Liver (tissue), 9 donors: ENCODE measurements around the gene TOP1. TPM values are rescaled to one million over a fixed set of nuclear protein-coding genes. Genes with fewer than 3 reads are reported as not detected.

ENCODE experiments used
- DNase-seq: peaks from one replicate; pipeline ENCODE4 v3.0.0-alpha.2; 2017; ENCODE audit warnings: low spot score
- H3K27ac ChIP-seq, 2 donors: one replicate each; pipeline ENCODE4 v1.7.0; 2013; ENCODE audit warnings: inconsistent platforms in 2 of 2, low read length in 2 of 2, control low read depth in 1 of 2, low read depth in 1 of 2, mild to moderate bottlenecking in 1 of 2
- H3K27me3 ChIP-seq, 4 donors: one replicate each; pipeline versions ENCODE4 v1.6.1 to v1.7.0; 2013; ENCODE audit warnings: low read length in 3 of 4, inconsistent platforms in 1 of 4, mild to moderate bottlenecking in 1 of 4, moderate library complexity in 1 of 4; ENCODE audit not compliant: control insufficient read depth in 4 of 4, insufficient read depth in 4 of 4
- H3K36me3 ChIP-seq, 4 donors: one replicate each; pipeline versions ENCODE4 v1.6.1 to v1.7.0; 2013; ENCODE audit warnings: low read length in 3 of 4, mild to moderate bottlenecking in 3 of 4, low read depth in 1 of 4, moderate library complexity in 1 of 4; ENCODE audit not compliant: control insufficient read depth in 4 of 4, insufficient read depth in 3 of 4
- H3K4me1 ChIP-seq, 4 donors: one replicate each; pipeline versions ENCODE4 v1.6.1 to v1.7.0; 2013; ENCODE audit warnings: low read length in 3 of 4, mild to moderate bottlenecking in 3 of 4, moderate library complexity in 1 of 4; ENCODE audit not compliant: control insufficient read depth in 4 of 4, insufficient read depth in 4 of 4
- H3K4me3 ChIP-seq, 3 donors: one replicate each; pipeline versions ENCODE4 v1.6.1 to v1.7.0; 2013; ENCODE audit warnings: low read length in 3 of 3, control low read depth in 1 of 3, low read depth in 1 of 3, mild to moderate bottlenecking in 1 of 3
- H3K9ac ChIP-seq, 2 donors: one replicate each; pipeline ENCODE4 v1.7.0; 2013; ENCODE audit warnings: low read length in 2 of 2, mild to moderate bottlenecking in 2 of 2, moderate library complexity in 2 of 2, control low read depth in 1 of 2, low read depth in 1 of 2
- H3K9me3 ChIP-seq, 4 donors: one replicate each; pipeline versions ENCODE4 v1.6.1 to v1.7.0; 2013; ENCODE audit warnings: low read length in 3 of 4; ENCODE audit not compliant: control insufficient read depth in 4 of 4
- EGR1 ChIP-seq, 2 donors: IDR thresholded peaks; 2 replicates each; pipeline ENCODE4 v1.6.1; 2016 to 2018; ENCODE audit warnings: antibody characterized with exemption in 2 of 2, low read depth in 2 of 2
- FOXA1 ChIP-seq: IDR thresholded peaks from 2 replicates; pipeline ENCODE4 v1.6.1; 2016; ENCODE audit warnings: antibody characterized with exemption
- GABPA ChIP-seq, 2 donors: IDR thresholded peaks in 1 of 2; conservative IDR thresholded peaks in 1 of 2; 2 replicates each; pipeline ENCODE4 v1.6.1; 2016; ENCODE audit warnings: antibody characterized with exemption in 2 of 2, mild to moderate bottlenecking in 1 of 2, moderate library complexity in 1 of 2
- HNF4A ChIP-seq, 2 donors: conservative IDR thresholded peaks; 2 replicates each; pipeline ENCODE4 v1.6.1; 2016; ENCODE audit warnings: antibody characterized with exemption in 2 of 2, mild to moderate bottlenecking in 2 of 2
- HNF4G ChIP-seq: IDR thresholded peaks from 2 replicates; pipeline ENCODE4 v1.6.1; 2016; ENCODE audit warnings: antibody characterized with exemption
- JUND ChIP-seq, 2 donors: IDR thresholded peaks; 2 replicates each; pipeline ENCODE4 v1.6.1; 2016; ENCODE audit warnings: antibody characterized with exemption in 2 of 2
- NR2F2 ChIP-seq: IDR thresholded peaks from 2 replicates; pipeline ENCODE4 v1.6.1; 2016; ENCODE audit warnings: antibody characterized with exemption
- RAD21 ChIP-seq, 2 donors: IDR thresholded peaks; 2 replicates each; pipeline ENCODE4 v1.6.1; 2016; ENCODE audit warnings: antibody characterized with exemption in 2 of 2, mild to moderate bottlenecking in 2 of 2
- RXRA ChIP-seq, 2 donors: IDR thresholded peaks; 2 replicates each; pipeline ENCODE4 v1.6.1; 2017 to 2018; ENCODE audit warnings: antibody characterized with exemption in 2 of 2, mild to moderate bottlenecking in 1 of 2
- SP1 ChIP-seq: IDR thresholded peaks from 2 replicates; pipeline ENCODE4 v1.6.1; 2018; ENCODE audit warnings: antibody characterized with exemption, mild to moderate bottlenecking
- TAF1 ChIP-seq: conservative IDR thresholded peaks from 2 replicates; pipeline ENCODE4 v1.6.1; 2016; ENCODE audit warnings: antibody characterized with exemption, mild to moderate bottlenecking
- YY1 ChIP-seq: IDR thresholded peaks from 2 replicates; pipeline ENCODE4 v1.6.1; 2016; ENCODE audit warnings: antibody characterized with exemption, mild to moderate bottlenecking
- WGBS: extraction: QIAGEN DNeasy Blood & Tissue Kit; methylation state at CpG from one replicate; pipeline ENCODE4 v1.1.7; 2013; 5-methylcytosine and 5-hydroxymethylcytosine counted together
- polyA plus RNA-seq, 2 donors: library from polyadenylated mRNA; stranded (reverse) in 1 of 2; unstranded in 1 of 2; fragments of 200-250 nt in 1 of 2; fragments of >200 nt in 1 of 2; fragmentation: Nextera tagmentation in 1 of 2; extraction: Ambion mirVana in 1 of 2; gene quantifications; one replicate each; pipeline versions ENCODE4 v1.2.1 to v1.2.3, GENCODE V29; 2013 to 2015
- total RNA-seq, 2 donors: library from RNA; depleted of rRNA; stranded (reverse); fragments of >200 nt; gene quantifications; one replicate each; pipeline ENCODE4 v1.2.3, GENCODE V29; 2014
- TF ChIP-seq, protein P1 (sequence below): fragments of 150-350 bp; IDR thresholded peaks from 2 replicates; pipeline ENCODE4 v1.5.1; 2017; ENCODE audit warnings: improper control_type of control experiment, low read depth, low read length; ENCODE audit not compliant: missing input control
- TF ChIP-seq, protein P2 (sequence below): IDR thresholded peaks from 2 replicates; pipeline ENCODE4 v1.6.1; 2016; ENCODE audit warnings: antibody characterized with exemption
- TF ChIP-seq, protein P3 (sequence below): IDR thresholded peaks from 2 replicates; pipeline ENCODE4 v1.6.1; 2016; ENCODE audit warnings: antibody characterized with exemption
- TF ChIP-seq, protein P4 (sequence below): IDR thresholded peaks from 2 replicates; pipeline ENCODE4 v1.6.1; 2016; ENCODE audit warnings: antibody characterized with exemption, mild to moderate bottlenecking
- TF ChIP-seq, protein P5 (sequence below): IDR thresholded peaks from 2 replicates; pipeline ENCODE4 v1.6.1; 2016; ENCODE audit warnings: antibody characterized with exemption
- donor health status: healthy.
- donor health status: healthy.
- donor health status: healthy.
- donor health status: healthy.
- donor health status: healthy.

The TOP1 gene
- total and polyA plus RNA-seq, 4 donors, result 13.7 to 62.1 (median 19.4) TPM

DNA sequence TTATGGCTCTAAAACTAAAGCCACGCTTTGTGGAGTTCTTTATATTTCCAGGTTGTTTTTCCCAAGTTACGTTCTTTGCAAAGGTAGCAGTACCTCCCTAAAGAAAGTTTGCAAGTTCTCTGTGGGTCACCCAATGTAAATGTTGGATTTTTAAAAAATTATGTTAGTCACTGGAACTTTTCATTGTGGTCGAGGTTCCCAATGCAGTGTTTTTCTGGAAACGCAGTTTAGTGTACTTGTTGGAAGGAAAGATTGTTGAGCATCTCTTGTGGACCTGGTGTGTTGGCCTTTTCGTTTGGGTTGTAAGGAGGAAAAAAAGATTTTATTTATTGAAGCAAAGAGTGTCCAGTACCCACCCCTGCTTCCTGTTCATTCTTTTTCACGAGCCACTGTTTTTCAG is 1.4 kb downstream of the TOP1 start:
- DNase-seq, result no peak
- 43% methylated on average over 6 of the region's 6 CpGs for WGBS
- peak overlapping the region; percentile 59 to 80 for H3K9ac ChIP-seq
- H3K4me3 ChIP-seq, result peak overlapping the region; percentile 62 to 98 (median 83)
- H3K27ac ChIP-seq, result peak overlapping the region in 1 of 2 donors; percentile 97
- no peaks in the 10 kb centered on the region for H3K36me3 ChIP-seq
- H3K27me3 ChIP-seq, result no peaks in the 10 kb centered on the region
- H3K9me3 ChIP-seq, result no peaks in the 10 kb centered on the region
- peaks cover 6 to 28% (median 19%) of the 10 kb centered on the region in 4 donors for H3K4me1 ChIP-seq
- no peak for TF ChIP-seq EGR1 (IDR thresholded peaks at IDR 0.05; ENCODE audit: low read depth in 2 of 2)
- no peak for TF ChIP-seq SP1
- TF ChIP-seq NR2F2, result no peak

DNA sequence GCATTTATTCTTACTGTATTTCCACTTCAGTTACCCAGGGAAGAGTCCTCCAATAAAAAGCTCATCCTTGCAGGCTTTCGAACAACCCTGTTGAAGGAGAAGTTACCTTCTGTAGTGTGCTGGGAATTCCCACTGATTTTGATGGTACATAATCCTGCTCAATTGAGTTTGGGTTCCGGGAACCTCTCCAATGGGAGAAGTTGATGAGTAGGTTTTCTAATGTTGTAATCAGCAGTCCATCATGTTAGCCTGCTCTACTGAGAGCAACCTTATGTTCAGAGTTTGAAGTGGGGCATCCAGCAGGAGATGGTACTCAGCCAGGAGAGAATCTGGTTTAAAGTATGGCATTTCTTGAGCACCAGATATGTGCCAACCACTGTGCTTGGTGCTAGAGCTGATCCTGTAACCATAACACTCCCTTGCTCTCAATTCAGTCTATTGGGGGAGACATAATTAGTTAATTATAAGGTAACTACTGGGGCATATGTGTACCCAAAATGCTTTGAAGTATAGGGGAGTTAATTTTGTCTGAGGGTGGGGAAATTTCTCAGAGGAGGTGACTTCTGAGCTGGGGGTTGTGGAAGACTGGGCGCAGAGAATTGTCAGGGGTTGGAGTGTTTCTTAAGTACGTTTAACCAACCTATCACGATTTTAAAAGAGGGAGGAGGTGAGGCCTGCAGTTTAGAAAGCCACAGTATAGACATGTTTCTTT is 2.1 kb downstream of the TOP1 start:
- DNase-seq, result no peak
- peaks cover 6 to 28% (median 19%) of the 10 kb centered on the region in 4 donors for H3K4me1 ChIP-seq
- 70% methylated on average over 5 of the region's 5 CpGs for WGBS

DNA sequence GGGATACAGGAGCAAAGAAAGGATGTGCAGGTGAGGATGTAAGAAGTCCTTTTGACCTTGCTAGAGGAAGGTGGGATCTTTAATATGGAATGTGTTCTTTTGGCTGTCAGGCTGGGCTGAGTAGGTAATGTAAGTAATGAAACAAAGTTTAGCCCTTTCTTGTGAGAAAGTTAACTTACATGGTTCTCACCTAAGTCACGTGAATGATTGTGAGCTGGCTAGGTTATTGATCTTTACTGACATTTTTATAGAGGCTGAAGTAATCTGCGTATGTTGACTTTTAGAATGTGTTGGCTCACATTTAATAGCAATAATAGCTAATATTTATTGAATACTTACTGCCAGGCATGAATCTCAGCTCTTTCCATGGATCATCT is 2.6 kb downstream of the TOP1 start:
- no peaks in the 10 kb centered on the region for H3K36me3 ChIP-seq
- no peaks in the 10 kb centered on the region for H3K9me3 ChIP-seq
- no peaks in the 10 kb centered on the region for H3K27me3 ChIP-seq
- peaks cover 6 to 28% (median 19%) of the 10 kb centered on the region in 4 donors for H3K4me1 ChIP-seq
- no peak for DNase-seq
- peak overlapping the region in 1 of 3 donors; percentile 7 for H3K4me3 ChIP-seq
- H3K9ac ChIP-seq, result no peak overlapping the region
- WGBS, result 71% methylated on average over 2 of the region's 2 CpGs
- no peak overlapping the region for H3K27ac ChIP-seq
- TF ChIP-seq RXRA (IDR thresholded peaks at IDR 0.05) (no peak), RAD21 (IDR thresholded peaks at IDR 0.05) (no peak), HNF4A (conservative IDR thresholded peaks at IDR 0.05) (no peak), SP1 (no peak), FOXA1 (no peak), HNF4G (no peak), YY1 (no peak), GABPA (IDR thresholded peaks at IDR 0.05 in 1 of 2, conservative IDR thresholded peaks at IDR 0.05 in 1 of 2) (no peak), NR2F2 (no peak), JUND (IDR thresholded peaks at IDR 0.05) (no peak)
- TF ChIP-seq, protein P1, sequence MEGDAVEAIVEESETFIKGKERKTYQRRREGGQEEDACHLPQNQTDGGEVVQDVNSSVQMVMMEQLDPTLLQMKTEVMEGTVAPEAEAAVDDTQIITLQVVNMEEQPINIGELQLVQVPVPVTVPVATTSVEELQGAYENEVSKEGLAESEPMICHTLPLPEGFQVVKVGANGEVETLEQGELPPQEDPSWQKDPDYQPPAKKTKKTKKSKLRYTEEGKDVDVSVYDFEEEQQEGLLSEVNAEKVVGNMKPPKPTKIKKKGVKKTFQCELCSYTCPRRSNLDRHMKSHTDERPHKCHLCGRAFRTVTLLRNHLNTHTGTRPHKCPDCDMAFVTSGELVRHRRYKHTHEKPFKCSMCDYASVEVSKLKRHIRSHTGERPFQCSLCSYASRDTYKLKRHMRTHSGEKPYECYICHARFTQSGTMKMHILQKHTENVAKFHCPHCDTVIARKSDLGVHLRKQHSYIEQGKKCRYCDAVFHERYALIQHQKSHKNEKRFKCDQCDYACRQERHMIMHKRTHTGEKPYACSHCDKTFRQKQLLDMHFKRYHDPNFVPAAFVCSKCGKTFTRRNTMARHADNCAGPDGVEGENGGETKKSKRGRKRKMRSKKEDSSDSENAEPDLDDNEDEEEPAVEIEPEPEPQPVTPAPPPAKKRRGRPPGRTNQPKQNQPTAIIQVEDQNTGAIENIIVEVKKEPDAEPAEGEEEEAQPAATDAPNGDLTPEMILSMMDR, result no peak
- TF ChIP-seq, protein P2, sequence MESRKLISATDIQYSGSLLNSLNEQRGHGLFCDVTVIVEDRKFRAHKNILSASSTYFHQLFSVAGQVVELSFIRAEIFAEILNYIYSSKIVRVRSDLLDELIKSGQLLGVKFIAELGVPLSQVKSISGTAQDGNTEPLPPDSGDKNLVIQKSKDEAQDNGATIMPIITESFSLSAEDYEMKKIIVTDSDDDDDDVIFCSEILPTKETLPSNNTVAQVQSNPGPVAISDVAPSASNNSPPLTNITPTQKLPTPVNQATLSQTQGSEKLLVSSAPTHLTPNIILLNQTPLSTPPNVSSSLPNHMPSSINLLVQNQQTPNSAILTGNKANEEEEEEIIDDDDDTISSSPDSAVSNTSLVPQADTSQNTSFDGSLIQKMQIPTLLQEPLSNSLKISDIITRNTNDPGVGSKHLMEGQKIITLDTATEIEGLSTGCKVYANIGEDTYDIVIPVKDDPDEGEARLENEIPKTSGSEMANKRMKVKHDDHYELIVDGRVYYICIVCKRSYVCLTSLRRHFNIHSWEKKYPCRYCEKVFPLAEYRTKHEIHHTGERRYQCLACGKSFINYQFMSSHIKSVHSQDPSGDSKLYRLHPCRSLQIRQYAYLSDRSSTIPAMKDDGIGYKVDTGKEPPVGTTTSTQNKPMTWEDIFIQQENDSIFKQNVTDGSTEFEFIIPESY, result no peak
- TF ChIP-seq, protein P3, sequence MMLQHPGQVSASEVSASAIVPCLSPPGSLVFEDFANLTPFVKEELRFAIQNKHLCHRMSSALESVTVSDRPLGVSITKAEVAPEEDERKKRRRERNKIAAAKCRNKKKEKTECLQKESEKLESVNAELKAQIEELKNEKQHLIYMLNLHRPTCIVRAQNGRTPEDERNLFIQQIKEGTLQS, result no peak
- TF ChIP-seq, protein P4, sequence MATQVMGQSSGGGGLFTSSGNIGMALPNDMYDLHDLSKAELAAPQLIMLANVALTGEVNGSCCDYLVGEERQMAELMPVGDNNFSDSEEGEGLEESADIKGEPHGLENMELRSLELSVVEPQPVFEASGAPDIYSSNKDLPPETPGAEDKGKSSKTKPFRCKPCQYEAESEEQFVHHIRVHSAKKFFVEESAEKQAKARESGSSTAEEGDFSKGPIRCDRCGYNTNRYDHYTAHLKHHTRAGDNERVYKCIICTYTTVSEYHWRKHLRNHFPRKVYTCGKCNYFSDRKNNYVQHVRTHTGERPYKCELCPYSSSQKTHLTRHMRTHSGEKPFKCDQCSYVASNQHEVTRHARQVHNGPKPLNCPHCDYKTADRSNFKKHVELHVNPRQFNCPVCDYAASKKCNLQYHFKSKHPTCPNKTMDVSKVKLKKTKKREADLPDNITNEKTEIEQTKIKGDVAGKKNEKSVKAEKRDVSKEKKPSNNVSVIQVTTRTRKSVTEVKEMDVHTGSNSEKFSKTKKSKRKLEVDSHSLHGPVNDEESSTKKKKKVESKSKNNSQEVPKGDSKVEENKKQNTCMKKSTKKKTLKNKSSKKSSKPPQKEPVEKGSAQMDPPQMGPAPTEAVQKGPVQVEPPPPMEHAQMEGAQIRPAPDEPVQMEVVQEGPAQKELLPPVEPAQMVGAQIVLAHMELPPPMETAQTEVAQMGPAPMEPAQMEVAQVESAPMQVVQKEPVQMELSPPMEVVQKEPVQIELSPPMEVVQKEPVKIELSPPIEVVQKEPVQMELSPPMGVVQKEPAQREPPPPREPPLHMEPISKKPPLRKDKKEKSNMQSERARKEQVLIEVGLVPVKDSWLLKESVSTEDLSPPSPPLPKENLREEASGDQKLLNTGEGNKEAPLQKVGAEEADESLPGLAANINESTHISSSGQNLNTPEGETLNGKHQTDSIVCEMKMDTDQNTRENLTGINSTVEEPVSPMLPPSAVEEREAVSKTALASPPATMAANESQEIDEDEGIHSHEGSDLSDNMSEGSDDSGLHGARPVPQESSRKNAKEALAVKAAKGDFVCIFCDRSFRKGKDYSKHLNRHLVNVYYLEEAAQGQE, result no peak
- TF ChIP-seq, protein P5, sequence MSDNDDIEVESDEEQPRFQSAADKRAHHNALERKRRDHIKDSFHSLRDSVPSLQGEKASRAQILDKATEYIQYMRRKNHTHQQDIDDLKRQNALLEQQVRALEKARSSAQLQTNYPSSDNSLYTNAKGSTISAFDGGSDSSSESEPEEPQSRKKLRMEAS, result no peak

More for the DNA sequence above, 2.1 kb downstream of the TOP1 start:
- Histone ChIP-seq H3K4me3 (peak overlapping the region; percentile 62 to 98 (median 83)), H3K9me3 (no peaks in the 10 kb centered on the region), H3K36me3 (no peaks in the 10 kb centered on the region), H3K9ac (no peak overlapping the region), H3K27me3 (no peaks in the 10 kb centered on the region), H3K27ac (no peak overlapping the region)
- TF ChIP-seq NR2F2 (no peak), TAF1 (no peak)
- TF ChIP-seq, protein P2, result no peak
